ENCODE results near the gene NEB. TPM values are rescaled to one million over a fixed set of nuclear protein-coding genes. Genes with fewer than 3 reads are reported as not detected.

Gene NEB
- total RNA-seq, 1 experiment from 2014 or later: 0.11 TPM

DNA sequence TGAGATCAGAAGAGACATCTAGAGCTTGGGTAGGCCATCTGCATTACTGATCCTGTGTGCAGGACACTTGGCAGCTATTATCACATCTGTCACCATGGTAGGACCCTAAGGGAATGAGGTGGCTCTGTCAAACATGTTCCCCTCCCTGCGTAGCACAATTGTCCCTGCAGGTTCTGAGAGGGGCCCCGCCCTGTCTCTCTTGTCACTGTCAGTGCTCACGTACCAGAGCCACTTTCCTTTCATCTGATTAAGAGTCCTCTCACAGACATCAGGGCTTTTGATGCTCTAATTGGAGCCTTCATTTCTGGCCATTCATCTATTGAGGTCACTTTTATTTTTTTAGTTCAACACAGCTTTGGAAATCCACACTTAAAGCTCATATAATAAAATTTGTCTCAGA lies 38.5 kb downstream of the NEB start:
- CTCF ChIA-PET: no interaction called here
- DNase-seq (no peak), ATAC-seq (no peak)
- Histone ChIP-seq H4K20me1 (ENCODE audit: low read length) (no peaks in the 10 kb centered on the region), H3K79me2 (ENCODE audit: low read length) (no peaks in the 10 kb centered on the region), H3K36me3 (ENCODE audit: low read depth, low read length) (no peaks in the 10 kb centered on the region), H3K9me2 (replicated peaks; ENCODE audit: low read length) (no peaks in the 10 kb centered on the region), H3K4me1 (ENCODE audit: insufficient read depth, low read length) (no peaks in the 10 kb centered on the region), H2AFZ (ENCODE audit: low read length) (no peak overlapping the region), H3F3A (ENCODE audit: low read length, unreplicated experiment) (no peaks in the 10 kb centered on the region), H3K4me3 (ENCODE audit: low read length) (no peak overlapping the region), H3K9me3 (ENCODE audit: low read length) (no peaks in the 10 kb centered on the region), H3K27ac (ENCODE audit: low read length) (no peak overlapping the region), H3K9ac (ENCODE audit: low read length) (no peak overlapping the region), H3K27me3 (ENCODE audit: low read length) (peaks cover 50% of the 10 kb centered on the region), H3K4me2 (ENCODE audit: low read length) (no peak overlapping the region)
- BruUV-seq (replicated peaks): no TSS peak
- intact Hi-C loops (cut with micrococcal nuclease): no loop called here
- POLR2A ChIA-PET (ENCODE audit: unreplicated experiment): no interaction called here
- TF ChIP-seq EZH2 (IDR thresholded peaks at IDR 0.05; ENCODE audit: low read length, unreplicated experiment): no peak
- no peak for TF ChIP-seq EZH2phosphoT487 (IDR thresholded peaks at IDR 0.05; ENCODE audit: borderline replicate concordance, low read length)
- TF ChIP-seq, protein P1, sequence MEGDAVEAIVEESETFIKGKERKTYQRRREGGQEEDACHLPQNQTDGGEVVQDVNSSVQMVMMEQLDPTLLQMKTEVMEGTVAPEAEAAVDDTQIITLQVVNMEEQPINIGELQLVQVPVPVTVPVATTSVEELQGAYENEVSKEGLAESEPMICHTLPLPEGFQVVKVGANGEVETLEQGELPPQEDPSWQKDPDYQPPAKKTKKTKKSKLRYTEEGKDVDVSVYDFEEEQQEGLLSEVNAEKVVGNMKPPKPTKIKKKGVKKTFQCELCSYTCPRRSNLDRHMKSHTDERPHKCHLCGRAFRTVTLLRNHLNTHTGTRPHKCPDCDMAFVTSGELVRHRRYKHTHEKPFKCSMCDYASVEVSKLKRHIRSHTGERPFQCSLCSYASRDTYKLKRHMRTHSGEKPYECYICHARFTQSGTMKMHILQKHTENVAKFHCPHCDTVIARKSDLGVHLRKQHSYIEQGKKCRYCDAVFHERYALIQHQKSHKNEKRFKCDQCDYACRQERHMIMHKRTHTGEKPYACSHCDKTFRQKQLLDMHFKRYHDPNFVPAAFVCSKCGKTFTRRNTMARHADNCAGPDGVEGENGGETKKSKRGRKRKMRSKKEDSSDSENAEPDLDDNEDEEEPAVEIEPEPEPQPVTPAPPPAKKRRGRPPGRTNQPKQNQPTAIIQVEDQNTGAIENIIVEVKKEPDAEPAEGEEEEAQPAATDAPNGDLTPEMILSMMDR (conservative IDR thresholded peaks at IDR 0.05; ENCODE audit: low read depth, low read length): no peak

DNA sequence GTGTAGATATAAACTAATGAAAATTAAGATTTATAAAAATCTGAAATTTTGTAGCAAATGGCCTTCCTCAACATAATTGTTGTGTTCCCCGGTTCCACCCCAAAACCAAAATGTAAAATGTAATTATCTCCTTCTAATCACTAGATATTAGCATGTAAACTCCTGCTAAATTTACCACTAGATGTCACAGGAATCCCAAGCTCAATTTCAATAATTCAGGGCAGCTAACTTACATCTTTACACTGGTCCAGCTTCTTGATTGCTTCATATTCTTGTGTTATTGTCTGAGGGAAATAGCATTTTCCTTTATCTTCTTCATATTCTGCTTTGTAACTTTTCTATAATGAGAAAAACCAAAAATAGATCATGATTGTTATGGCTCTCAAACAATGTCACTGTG lies 42.6 kb downstream of the NEB start:
- DNase-seq (no peak), ATAC-seq (no peak)
- peaks cover 62% of the 10 kb centered on the region for H3K27me3 ChIP-seq (ENCODE audit: low read length)
- no TSS peak for BruUV-seq (replicated peaks)
- TF ChIP-seq EZH2 (IDR thresholded peaks at IDR 0.05; ENCODE audit: low read length, unreplicated experiment) (no peak), EZH2phosphoT487 (IDR thresholded peaks at IDR 0.05; ENCODE audit: borderline replicate concordance, low read length) (no peak)
- TF ChIP-seq, protein P1 (conservative IDR thresholded peaks at IDR 0.05; ENCODE audit: low read depth, low read length): no peak
- CTCF ChIA-PET: no interaction called here
- H4K20me1 ChIP-seq (ENCODE audit: low read length): no peaks in the 10 kb centered on the region
- H3K9me3 ChIP-seq (ENCODE audit: low read length): no peaks in the 10 kb centered on the region
- no peak overlapping the region for H3K9ac ChIP-seq (ENCODE audit: low read length)
- H3K27ac ChIP-seq (ENCODE audit: low read length): no peak overlapping the region
- H3K36me3 ChIP-seq (ENCODE audit: low read depth, low read length): no peaks in the 10 kb centered on the region
- no peaks in the 10 kb centered on the region for H3K4me1 ChIP-seq (ENCODE audit: insufficient read depth, low read length)
- no peak overlapping the region for H3K4me3 ChIP-seq (ENCODE audit: low read length)
- H3K9me2 ChIP-seq (replicated peaks; ENCODE audit: low read length): no peaks in the 10 kb centered on the region
- no peak overlapping the region for H2AFZ ChIP-seq (ENCODE audit: low read length)
- no peak overlapping the region for H3K4me2 ChIP-seq (ENCODE audit: low read length)
- H3F3A ChIP-seq (ENCODE audit: low read length, unreplicated experiment): no peaks in the 10 kb centered on the region
- POLR2A ChIA-PET (ENCODE audit: unreplicated experiment): interaction anchor here (0.5 kb wide), 1 partner anchor 23 kb away, joined by 3 read pairs; no protein-coding TSS in a partner anchor
- H3K79me2 ChIP-seq (ENCODE audit: low read length): no peaks in the 10 kb centered on the region
- intact Hi-C loops (cut with micrococcal nuclease): loop anchor here (5.0 kb wide), 1 partner anchor 116 kb away; no protein-coding TSS in a partner anchor

DNA sequence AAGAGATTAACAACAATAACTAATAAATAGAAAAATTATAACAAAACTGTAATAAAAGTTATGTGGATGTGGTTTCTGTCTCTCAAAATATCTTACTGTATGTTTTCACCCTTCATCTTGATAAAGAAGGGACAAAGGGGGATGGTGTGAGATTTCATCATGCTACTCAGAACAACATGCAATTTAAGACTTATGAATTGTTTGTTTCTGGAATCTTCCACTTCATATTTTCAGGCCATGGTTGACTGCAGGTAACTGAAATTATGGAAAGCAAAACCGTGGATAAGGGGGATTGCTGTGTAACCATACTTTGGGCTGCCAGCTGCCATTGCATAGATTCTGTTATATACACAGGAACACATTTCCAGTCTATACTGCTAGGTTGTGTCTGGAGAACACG lies 45.6 kb downstream of the NEB start:
- DNase-seq: no peak
- no peaks in the 10 kb centered on the region for H3F3A ChIP-seq (ENCODE audit: low read length, unreplicated experiment)
- intact Hi-C loops (cut with micrococcal nuclease): no loop called here
- no peaks in the 10 kb centered on the region for H4K20me1 ChIP-seq (ENCODE audit: low read length)
- H2AFZ ChIP-seq (ENCODE audit: low read length): no peak overlapping the region
- no peaks in the 10 kb centered on the region for H3K9me3 ChIP-seq (ENCODE audit: low read length)
- ChIA-PET POLR2A (ENCODE audit: unreplicated experiment) (no interaction called here), CTCF (no interaction called here)
- H3K27me3 ChIP-seq (ENCODE audit: low read length): peaks cover 56% of the 10 kb centered on the region
- H3K4me3 ChIP-seq (ENCODE audit: low read length): no peak overlapping the region
- H3K27ac ChIP-seq (ENCODE audit: low read length): no peak overlapping the region
- TF ChIP-seq EZH2phosphoT487 (IDR thresholded peaks at IDR 0.05; ENCODE audit: borderline replicate concordance, low read length): no peak
- TF ChIP-seq EZH2 (IDR thresholded peaks at IDR 0.05; ENCODE audit: low read length, unreplicated experiment): no peak
- TF ChIP-seq, protein P1 (conservative IDR thresholded peaks at IDR 0.05; ENCODE audit: low read depth, low read length): no peak
- no peaks in the 10 kb centered on the region for H3K79me2 ChIP-seq (ENCODE audit: low read length)
- H3K4me1 ChIP-seq (ENCODE audit: insufficient read depth, low read length): no peaks in the 10 kb centered on the region
- H3K9me2 ChIP-seq (replicated peaks; ENCODE audit: low read length): no peaks in the 10 kb centered on the region
- H3K4me2 ChIP-seq (ENCODE audit: low read length): no peak overlapping the region
- no peak overlapping the region for H3K9ac ChIP-seq (ENCODE audit: low read length)
- no TSS peak for BruUV-seq (replicated peaks)
- ATAC-seq: no peak
- no peaks in the 10 kb centered on the region for H3K36me3 ChIP-seq (ENCODE audit: low read depth, low read length)
